Type B pancreatic cell (in vitro differentiated cells): Measurements from ENCODE around the gene CPS1. TPM values are rescaled to one million over a fixed set of nuclear protein-coding genes. Genes with fewer than 3 reads are reported as not detected.

ENCODE experiments used
- DNase-seq: peaks from one replicate; pipeline ENCODE4 v3.0.0; 2021; ENCODE audit warnings: mixed read lengths; ENCODE audit not compliant: unreplicated experiment; ENCODE audit errors: extremely low spot score
- H3K27ac Mint-ChIP-seq: 2 replicates; pipeline ENCODE4 v1.8.0; 2021; ENCODE audit warnings: mild to moderate bottlenecking, mixed read lengths
- H3K27me3 Mint-ChIP-seq: 2 replicates; pipeline ENCODE4 v1.8.0; 2021; ENCODE audit warnings: mixed read lengths
- H3K36me3 Mint-ChIP-seq: 2 replicates; pipeline ENCODE4 v1.8.0; 2021; ENCODE audit warnings: mixed read lengths
- H3K4me1 Mint-ChIP-seq: one replicate; pipeline ENCODE4 v1.8.0; 2021; ENCODE audit warnings: mixed read lengths; ENCODE audit not compliant: unreplicated experiment
- H3K4me3 Mint-ChIP-seq: 2 replicates; pipeline ENCODE4 v1.8.0; 2021; ENCODE audit warnings: mild to moderate bottlenecking, mixed read lengths
- H3K9me3 Mint-ChIP-seq: 2 replicates; pipeline ENCODE4 v1.8.0; 2021; ENCODE audit warnings: mixed read lengths
- CTCF ChIP-seq: fragments of 200-600 bp; sonication (generic); conservative IDR thresholded peaks from 2 replicates; pipeline ENCODE4 v1.5.0; 2021; ENCODE audit warnings: antibody characterized with exemption, mild to moderate bottlenecking
- total RNA-seq: library from RNA; stranded (reverse); gene quantifications from 2 replicates; pipeline ENCODE4 v1.2.1, GENCODE V29; 2021; ENCODE audit warnings: low replicate concordance

The CPS1 gene
- total RNA-seq, 1 donor from 2014 or later = 33.2 TPM

DNA sequence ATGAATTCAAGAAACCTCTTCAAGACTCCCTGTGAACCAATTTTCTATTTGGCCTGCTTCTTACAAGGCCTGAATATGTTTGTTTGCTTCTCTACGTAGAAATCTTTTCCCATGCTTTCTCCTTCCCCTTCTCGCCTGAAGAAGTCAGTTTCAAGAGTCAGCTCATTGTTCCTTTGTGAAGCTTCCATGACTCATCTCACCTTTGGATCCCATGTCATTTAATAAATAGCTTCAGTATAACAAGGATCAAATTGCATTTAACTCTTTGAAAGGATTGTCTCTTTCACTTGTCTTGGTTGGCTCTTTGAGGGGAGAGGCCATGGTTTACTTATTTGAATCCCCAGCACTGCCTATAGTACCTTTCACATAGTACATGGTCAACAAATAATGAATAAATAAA is 28.4 kb downstream of the CPS1 start:
- no peak for TF ChIP-seq CTCF
- H3K9me3 Mint-ChIP-seq = no peaks in the 10 kb centered on the region
- H3K27me3 Mint-ChIP-seq = no peaks in the 10 kb centered on the region
- no peak for DNase-seq
- H3K4me1 Mint-ChIP-seq = no peaks in the 10 kb centered on the region
- H3K27ac Mint-ChIP-seq = no peak overlapping the region
- no peak overlapping the region for H3K4me3 Mint-ChIP-seq
- H3K36me3 Mint-ChIP-seq = no peaks in the 10 kb centered on the region

- DNase-seq = no peak
Measured at GRCh38 chr2:210586381-210586780, 30.0 kb downstream of the CPS1 start.

GRCh38 chr2:210591663-210592062 is 35.3 kb downstream of the CPS1 start:
- Mint-ChIP-seq H3K27me3 (no peaks in the 10 kb centered on the region), H3K4me1 (no peaks in the 10 kb centered on the region), H3K9me3 (no peaks in the 10 kb centered on the region), H3K36me3 (no peaks in the 10 kb centered on the region), H3K4me3 (no peak overlapping the region), H3K27ac (no peak overlapping the region)
- DNase-seq = no peak
- no peak for TF ChIP-seq CTCF

More at GRCh38 chr2:210586381-210586780, 30.0 kb downstream of the CPS1 start:
- H3K4me3 Mint-ChIP-seq = no peak overlapping the region
- H3K9me3 Mint-ChIP-seq = no peaks in the 10 kb centered on the region
- no peak overlapping the region for H3K27ac Mint-ChIP-seq
- TF ChIP-seq CTCF = no peak
- H3K27me3 Mint-ChIP-seq = no peaks in the 10 kb centered on the region
- H3K4me1 Mint-ChIP-seq = no peaks in the 10 kb centered on the region
- H3K36me3 Mint-ChIP-seq = no peaks in the 10 kb centered on the region

GRCh38 chr2:210592726-210593125 is 36.3 kb downstream of the CPS1 start:
- H3K36me3 Mint-ChIP-seq = no peaks in the 10 kb centered on the region
- H3K4me1 Mint-ChIP-seq = no peaks in the 10 kb centered on the region
- no peak overlapping the region for H3K27ac Mint-ChIP-seq
- no peak for TF ChIP-seq CTCF
- H3K4me3 Mint-ChIP-seq = no peak overlapping the region
- no peaks in the 10 kb centered on the region for H3K27me3 Mint-ChIP-seq
- DNase-seq = no peak
- peaks cover 2% of the 10 kb centered on the region for H3K9me3 Mint-ChIP-seq

DNA sequence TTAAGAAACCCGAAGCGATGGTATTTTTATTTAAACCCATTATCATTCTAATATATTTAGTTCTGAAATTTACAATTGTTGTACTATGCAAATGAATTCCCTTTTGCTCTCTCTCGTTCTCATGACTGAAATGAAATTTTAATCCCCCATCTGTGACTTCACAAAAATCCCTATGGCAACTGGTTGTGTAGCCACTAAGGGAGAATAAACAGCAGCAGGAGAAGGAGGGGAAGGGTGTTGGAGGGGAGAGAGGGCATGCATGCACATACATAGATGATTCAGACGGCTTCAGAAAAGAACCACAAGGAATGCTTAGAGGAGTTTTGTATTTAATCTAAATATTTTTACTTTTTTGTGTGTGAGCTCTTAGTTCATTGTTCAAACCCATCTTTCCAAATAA is 36.8 kb downstream of the CPS1 start:
- Mint-ChIP-seq H3K9me3 (peaks cover 7% of the 10 kb centered on the region), H3K36me3 (peaks cover 1% of the 10 kb centered on the region), H3K27ac (no peak overlapping the region), H3K4me1 (no peaks in the 10 kb centered on the region), H3K27me3 (no peaks in the 10 kb centered on the region), H3K4me3 (no peak overlapping the region)
- no peak for DNase-seq
- no peak for TF ChIP-seq CTCF

DNA sequence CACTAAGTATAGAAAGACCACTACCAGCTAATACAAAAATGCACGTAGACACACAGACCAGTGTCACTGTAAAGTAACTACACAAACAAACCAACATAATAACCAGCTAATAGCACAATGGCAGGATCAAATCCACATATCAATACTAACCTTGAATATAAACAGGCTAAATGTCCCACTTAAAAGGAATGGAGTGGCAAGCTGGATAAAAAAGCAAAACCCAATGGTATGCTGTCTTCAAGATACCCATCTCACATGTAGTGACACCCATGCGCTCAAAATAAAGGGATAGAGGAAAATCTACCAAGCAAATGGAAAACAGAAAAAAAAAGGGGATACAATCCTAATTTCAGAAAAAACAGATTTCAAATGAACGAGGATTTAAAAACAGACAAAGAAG is 41.8 kb downstream of the CPS1 start:
- no peak for DNase-seq
- Mint-ChIP-seq H3K36me3 (peaks cover 5% of the 10 kb centered on the region), H3K4me1 (no peaks in the 10 kb centered on the region), H3K4me3 (no peak overlapping the region), H3K27me3 (no peaks in the 10 kb centered on the region), H3K27ac (no peak overlapping the region), H3K9me3 (peaks cover 15% of the 10 kb centered on the region)
- TF ChIP-seq CTCF = no peak
